ENCODE measurements around the gene CALML5.
"Not testable (repeated sequence)": the region's sequence is repeated elsewhere in the genome, so short reads cannot be mapped to it uniquely, and the experiment has no call there.

Gene CALML5

GRCh38 chr10:5478694-5479305 is 20.6 kb downstream of the CALML5 start:
- no peak overlapping the region for H3K4me3 ChIP-seq (ENCODE audit: low read depth, low read length)
- no peaks in the 10 kb centered on the region for H3K36me3 ChIP-seq (replicated peaks)
- no peak overlapping the region for H3K27ac ChIP-seq
- DNase-seq, result no peak
- TF ChIP-seq, protein P1, sequence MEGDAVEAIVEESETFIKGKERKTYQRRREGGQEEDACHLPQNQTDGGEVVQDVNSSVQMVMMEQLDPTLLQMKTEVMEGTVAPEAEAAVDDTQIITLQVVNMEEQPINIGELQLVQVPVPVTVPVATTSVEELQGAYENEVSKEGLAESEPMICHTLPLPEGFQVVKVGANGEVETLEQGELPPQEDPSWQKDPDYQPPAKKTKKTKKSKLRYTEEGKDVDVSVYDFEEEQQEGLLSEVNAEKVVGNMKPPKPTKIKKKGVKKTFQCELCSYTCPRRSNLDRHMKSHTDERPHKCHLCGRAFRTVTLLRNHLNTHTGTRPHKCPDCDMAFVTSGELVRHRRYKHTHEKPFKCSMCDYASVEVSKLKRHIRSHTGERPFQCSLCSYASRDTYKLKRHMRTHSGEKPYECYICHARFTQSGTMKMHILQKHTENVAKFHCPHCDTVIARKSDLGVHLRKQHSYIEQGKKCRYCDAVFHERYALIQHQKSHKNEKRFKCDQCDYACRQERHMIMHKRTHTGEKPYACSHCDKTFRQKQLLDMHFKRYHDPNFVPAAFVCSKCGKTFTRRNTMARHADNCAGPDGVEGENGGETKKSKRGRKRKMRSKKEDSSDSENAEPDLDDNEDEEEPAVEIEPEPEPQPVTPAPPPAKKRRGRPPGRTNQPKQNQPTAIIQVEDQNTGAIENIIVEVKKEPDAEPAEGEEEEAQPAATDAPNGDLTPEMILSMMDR (IDR thresholded peaks at IDR 0.05; ENCODE audit: low read depth, low read length, missing control alignments), result no peak
- in situ Hi-C loops (cut with HindIII; ENCODE audit: low pct_ligation_motif_present, low sequenced_read_pairs), result no loop called here
- no peaks in the 10 kb centered on the region for H3K27me3 ChIP-seq (replicated peaks)

GRCh38 chr10:5477948-5478693 is 21.2 kb downstream of the CALML5 start:
- Histone ChIP-seq H3K27me3 (replicated peaks) (no peaks in the 10 kb centered on the region), H3K27ac (no peak overlapping the region), H3K4me3 (ENCODE audit: low read depth, low read length) (no peak overlapping the region), H3K36me3 (replicated peaks) (no peaks in the 10 kb centered on the region)
- in situ Hi-C loops (cut with HindIII; ENCODE audit: low pct_ligation_motif_present, low sequenced_read_pairs), result no loop called here
- no peak for DNase-seq
- TF ChIP-seq, protein P1 (IDR thresholded peaks at IDR 0.05; ENCODE audit: low read depth, low read length, missing control alignments), result no peak

GRCh38 chr10:5476918-5477525 is 22.3 kb downstream of the CALML5 start:
- in situ Hi-C loops (cut with HindIII; ENCODE audit: low pct_ligation_motif_present, low sequenced_read_pairs), result no loop called here
- TF ChIP-seq, protein P1 (IDR thresholded peaks at IDR 0.05; ENCODE audit: low read depth, low read length, missing control alignments), result no peak
- no peaks in the 10 kb centered on the region for H3K36me3 ChIP-seq (replicated peaks)

DNA sequence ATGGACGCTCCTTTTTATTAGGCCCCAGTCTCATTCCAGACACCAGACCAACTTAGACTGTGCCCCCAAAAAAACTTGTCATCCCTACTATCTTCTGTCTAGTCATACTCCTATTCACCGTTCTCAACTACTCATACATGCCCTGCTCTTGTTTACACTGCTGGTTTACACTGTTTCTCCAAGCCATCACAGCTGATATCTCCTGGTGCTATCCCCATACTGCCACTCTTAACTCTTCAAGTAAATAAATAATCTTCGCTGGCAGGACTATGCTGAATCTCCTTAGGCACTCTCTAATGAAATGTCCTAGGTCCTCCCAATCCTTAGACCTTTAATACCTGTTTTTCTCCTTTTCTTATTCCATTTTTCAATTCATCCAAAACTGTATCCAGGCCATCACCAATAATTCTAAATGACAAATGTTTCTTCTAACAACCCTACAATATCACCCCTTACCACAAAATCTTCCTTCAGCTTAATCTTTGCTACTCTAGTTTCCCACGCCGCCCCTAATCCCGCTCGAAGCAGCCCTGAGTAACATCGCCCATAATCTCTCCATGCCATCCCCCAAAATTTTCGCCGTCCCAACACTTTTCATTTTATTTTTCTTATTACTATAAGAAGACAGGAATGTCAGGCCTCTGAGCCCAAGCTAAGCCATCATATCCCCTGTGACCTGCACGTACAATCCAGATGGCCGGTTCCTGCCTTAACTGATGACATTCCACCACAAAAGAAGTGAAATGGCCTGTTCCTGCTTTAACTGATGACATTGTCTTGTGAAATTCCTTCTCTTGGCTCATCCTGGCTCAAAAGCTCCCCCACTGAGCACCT is 23.2 kb downstream of the CALML5 start:
- in situ Hi-C loops (cut with HindIII; ENCODE audit: low pct_ligation_motif_present, low sequenced_read_pairs); H3K27ac ChIP-seq; DNase-seq; H3K36me3 ChIP-seq (replicated peaks); H3K4me3 ChIP-seq (ENCODE audit: low read depth, low read length); H3K27me3 ChIP-seq (replicated peaks): not testable (repeated sequence)

More at GRCh38 chr10:5476918-5477525, 22.3 kb downstream of the CALML5 start:
- Histone ChIP-seq H3K4me3 (ENCODE audit: low read depth, low read length) (no peak overlapping the region), H3K27ac (no peak overlapping the region), H3K27me3 (replicated peaks) (no peaks in the 10 kb centered on the region)
- no peak for DNase-seq

- H3K36me3 ChIP-seq (replicated peaks); DNase-seq; H3K27ac ChIP-seq; in situ Hi-C loops (cut with HindIII; ENCODE audit: low pct_ligation_motif_present, low sequenced_read_pairs); H3K27me3 ChIP-seq (replicated peaks); H3K4me3 ChIP-seq (ENCODE audit: low read depth, low read length): not testable (repeated sequence)
Observed at GRCh38 chr10:5475088-5475487, 24.3 kb downstream of the CALML5 start.

DNA sequence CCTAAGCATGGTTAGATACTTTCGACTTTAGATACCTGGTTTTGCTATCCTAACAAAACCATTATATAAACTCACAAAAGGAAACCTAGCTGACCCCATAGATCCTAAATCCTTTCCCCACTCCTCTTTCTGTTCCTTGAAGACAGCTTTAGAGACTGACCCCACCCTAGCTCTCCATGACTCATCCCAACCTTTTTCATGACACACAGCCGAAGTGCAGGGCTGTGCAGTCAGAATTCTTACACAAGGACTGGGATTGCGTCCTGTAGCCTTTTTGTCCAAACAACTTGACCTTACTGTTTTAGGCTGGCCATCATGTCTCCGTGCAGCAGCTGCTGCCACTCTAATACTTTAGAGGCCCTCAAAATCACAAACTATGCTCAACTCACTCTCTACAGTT is 24.7 kb downstream of the CALML5 start:
- in situ Hi-C loops (cut with HindIII; ENCODE audit: low pct_ligation_motif_present, low sequenced_read_pairs); H3K27ac ChIP-seq; DNase-seq: not testable (repeated sequence)

More for the DNA sequence above, 24.7 kb downstream of the CALML5 start:
- not testable (repeated sequence) for H3K27me3 ChIP-seq (replicated peaks); H3K4me3 ChIP-seq (ENCODE audit: low read depth, low read length); H3K36me3 ChIP-seq (replicated peaks)

All from brain microvascular endothelial cell (primary cell).